Skeletal muscle cell (primary cell): Measurements from ENCODE around the gene HLA-DRB1.
"Not testable (repeated sequence)": the region's sequence is repeated elsewhere in the genome, so short reads cannot be mapped to it uniquely, and the experiment has no call there.

ENCODE experiments used
- DNase-seq: peaks from one replicate; pipeline ENCODE4 v3.0.0-alpha.2; 2010; ENCODE audit warnings: low read depth
- H3K4me3 ChIP-seq: 2 replicates; pipeline ENCODE4 v1.5.1; 2011; ENCODE audit warnings: low read depth, mild to moderate bottlenecking, control low read depth, low read length, moderate library complexity

Gene HLA-DRB1

DNA sequence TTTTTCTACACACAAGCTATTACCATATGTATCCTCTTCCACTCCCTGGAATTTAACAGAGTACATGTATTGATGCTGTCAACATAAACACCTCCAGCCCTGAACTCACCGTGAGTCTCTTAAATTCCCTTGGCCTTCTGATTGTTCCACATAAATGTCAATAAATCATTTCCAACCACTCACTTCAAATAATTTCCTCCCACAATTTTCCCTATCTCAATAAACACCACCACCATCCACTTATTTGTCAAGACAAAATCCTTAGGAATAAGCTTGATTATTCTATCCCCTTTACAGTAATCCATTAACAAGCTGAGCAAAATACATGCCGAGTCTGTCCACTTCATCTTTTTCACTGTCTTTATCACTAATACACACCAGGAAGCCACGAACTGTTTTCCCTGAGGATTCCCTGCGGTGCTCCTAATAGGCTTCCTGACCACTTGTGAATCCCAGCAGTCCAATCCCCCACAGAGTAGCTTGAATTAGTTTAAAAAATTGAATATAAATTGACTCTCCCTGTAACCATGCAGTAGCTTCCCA is 19.2 kb downstream of the HLA-DRB1 start:
- H3K4me3 ChIP-seq, result no peak overlapping the region
- DNase-seq, result no peak

DNA sequence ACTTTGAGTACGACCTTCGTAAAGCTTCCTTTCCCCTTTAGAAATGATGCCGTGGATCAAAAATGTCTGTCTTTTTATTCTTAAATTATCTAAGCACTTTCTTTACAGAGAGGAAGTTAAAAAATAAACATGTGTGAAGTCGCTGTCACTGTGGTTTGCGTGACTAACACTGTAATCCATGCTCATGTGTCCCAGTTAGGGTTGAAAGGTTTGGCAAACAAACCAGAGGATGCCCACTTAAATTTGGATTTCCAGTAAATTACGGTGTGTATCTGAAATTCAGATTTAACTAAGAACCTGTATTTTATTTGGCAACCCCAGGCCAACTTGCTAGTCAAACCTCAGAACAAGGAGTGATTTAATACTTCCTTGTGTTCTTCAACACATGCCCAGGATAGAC is 21.1 kb downstream of the HLA-DRB1 start:
- DNase-seq, result no peak
- H3K4me3 ChIP-seq, result no peak overlapping the region

DNA sequence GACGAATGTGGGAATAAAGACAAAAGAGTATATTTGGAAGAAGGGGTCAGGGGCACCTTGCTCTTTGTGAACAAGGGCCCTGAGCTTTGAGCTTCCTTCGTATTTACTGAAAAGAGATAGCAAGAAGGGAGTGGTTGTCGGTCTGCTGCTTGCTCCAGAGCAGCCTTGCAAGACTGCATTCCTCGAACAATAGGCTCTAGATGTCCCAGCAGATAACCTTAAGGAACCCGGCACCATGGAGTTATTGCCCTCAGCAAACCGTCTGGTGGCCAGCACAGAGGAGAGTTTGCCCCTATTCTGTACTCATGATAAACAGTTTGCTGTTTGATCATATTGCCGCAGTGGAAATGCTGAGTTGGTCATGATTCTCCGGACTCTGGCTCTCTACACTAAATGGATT is 22.7 kb downstream of the HLA-DRB1 start:
- no peak for DNase-seq
- no peak overlapping the region for H3K4me3 ChIP-seq

DNA sequence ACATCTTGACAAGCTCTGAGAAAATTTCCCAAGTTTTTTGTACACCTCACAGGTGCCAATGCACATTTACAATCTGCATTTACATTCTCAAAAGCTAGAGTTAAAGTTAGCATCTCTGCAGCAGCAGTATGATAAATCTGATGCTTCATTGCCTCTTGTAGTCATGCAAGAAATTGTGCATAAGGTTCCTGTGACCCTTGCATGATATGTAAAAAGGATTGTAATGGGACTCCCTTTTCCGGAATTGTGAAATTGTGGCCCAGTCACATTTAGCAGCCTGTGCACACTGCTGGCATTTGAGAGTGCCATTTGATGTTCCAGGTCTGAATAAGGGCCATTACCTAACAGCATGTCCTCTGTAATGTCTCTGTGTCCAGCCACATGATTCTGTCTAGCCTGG is 24.1 kb downstream of the HLA-DRB1 start:
- DNase-seq, result no peak

DNA sequence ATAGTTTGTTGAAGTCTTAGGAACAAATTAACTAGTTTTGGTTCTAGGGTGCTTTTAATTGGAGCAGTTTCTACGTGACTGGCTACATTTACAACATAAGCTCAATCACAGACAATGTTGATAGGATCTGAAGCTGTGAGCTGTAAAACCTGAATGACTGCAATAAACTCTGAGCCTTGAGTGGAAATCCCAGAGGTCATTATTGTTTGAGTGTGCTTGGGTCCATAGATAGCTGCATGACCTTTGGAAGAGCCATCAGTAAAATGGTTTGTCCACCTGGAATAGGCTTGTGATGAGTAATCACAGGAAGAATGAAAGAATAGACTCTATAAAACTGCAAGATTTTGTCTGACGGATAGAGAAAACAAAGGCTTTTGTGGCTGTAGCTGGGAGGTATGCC is 26.7 kb downstream of the HLA-DRB1 start:
- DNase-seq, result no peak
- no peak overlapping the region for H3K4me3 ChIP-seq

More for the DNA sequence above, 24.1 kb downstream of the HLA-DRB1 start:
- no peak overlapping the region for H3K4me3 ChIP-seq

DNA sequence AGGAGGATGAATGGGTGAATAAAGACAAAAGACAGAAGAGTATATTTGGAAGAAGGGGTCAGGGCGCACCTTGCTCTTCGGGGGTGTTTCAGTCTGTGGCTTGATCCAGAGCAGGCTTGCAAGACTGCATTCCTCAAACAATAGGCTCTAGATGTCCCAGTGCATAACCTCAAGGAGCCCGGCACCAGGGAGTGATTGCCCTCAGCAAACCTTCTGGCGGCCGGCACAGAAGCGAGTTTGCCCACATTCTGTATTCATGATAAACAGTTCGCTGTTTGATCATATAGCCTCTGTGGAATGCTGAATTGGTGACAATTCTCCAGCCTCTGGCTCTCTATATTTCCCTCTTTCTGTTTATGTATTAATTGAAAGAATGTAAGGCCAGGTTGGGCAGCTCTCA is 29.9 kb downstream of the HLA-DRB1 start:
- no peak for DNase-seq
- H3K4me3 ChIP-seq, result no peak overlapping the region

DNA sequence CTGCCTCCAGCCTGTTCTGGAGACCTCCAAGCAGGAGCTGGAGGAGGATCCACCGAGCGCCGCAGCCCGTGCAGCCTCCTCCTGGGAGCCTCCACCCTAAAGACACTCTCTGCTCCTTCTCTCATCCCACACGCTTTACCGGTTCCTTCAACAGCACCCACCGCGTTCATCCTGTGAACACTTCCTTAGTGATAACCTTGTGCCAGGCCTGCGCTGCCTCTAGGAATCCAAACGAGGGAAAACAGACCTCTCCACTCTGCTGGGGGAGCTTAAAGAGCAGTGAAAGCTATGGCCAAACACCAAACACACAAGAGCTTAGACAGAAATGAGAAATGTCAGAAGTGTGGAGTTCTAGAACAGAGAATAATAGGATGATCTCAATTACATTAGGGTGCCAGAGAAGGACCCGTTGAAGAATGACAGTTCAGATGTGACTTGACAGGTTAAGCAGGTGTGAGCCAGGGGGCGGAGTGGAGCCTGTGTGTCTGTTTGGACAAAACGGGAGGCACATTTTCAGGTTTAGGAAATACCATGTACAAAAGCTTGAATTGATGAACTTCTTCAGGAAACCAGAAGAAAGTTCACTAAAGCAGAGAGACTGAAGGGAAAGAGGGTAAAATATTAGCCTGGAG is 31.1 kb downstream of the HLA-DRB1 start:
- DNase-seq, result no peak

DNA sequence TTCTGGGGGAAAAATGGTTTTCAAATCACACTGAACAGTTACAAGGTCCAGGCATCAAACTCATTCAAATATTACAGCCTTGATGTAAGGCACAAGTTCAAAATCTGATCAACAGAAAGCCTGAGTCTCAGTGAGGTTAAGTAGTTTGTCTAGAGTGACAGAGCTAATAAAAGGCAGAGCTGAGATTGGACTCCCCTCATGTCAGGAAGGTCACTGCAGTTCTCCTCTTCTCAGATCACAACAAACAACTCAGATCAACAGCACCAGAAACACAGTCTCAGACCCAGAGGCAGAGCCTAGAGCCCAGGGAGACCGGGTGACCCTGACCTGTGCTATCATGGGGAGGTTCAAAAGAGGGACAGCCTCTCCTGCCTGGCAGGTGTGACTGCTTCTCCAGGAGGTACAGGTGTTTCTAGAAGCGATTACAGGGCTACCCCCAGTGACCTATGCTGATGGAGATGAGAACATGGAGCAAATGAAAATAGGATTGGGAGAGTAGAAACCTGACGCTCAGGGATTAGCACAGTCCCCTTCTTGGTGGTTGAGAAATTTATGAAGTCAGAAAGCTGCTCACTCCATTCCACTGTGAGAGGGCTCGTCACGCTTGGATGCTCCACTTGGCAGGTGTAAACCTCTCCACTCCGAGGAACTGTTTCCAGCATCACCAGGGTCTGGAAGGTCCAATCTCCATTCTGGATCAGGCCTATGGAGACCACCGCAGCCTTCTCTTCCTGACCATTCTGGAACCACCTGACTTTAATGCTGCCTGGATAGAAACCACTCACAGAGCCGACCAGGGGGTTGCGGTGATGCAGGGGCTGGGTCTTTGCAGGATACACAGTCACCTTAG is 35.3 kb downstream of the HLA-DRB1 start:
- no peak overlapping the region for H3K4me3 ChIP-seq
- DNase-seq, result no peak

More for the DNA sequence above, 31.1 kb downstream of the HLA-DRB1 start:
- H3K4me3 ChIP-seq, result no peak overlapping the region

DNA sequence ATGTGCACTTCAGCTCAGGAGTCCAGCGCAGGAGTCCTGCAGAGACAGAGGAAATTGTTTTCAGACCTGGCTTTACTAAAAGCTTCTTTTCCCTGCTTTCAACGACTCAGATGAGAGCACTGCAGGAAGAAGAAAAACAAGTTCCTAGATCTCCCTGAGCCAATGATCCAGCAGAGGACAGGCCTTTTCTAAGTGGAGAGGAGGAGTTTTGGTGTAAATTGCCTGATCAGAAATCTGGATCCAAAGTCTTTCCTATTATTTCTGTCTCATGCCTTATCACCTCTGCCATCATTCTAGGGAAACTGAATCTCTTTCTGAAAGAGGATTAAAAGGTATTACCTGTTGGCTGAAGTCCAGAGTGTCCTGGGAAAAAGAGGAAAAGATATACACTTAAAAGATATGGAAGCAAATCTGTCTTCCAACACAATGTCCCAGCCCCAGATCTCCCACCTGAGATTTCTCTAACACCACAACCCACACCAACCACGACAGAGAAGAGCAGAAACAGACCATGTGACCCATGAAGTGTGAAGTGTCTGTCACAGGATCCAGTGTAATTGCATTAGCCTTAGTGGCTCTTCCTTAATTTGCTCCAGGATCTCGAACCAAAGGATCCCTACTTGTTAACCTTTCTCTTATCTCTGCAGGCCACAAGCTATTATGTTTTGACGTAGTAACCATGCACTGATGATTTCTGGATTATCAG is 36.5 kb downstream of the HLA-DRB1 start:
- DNase-seq, result no peak
- no peak overlapping the region for H3K4me3 ChIP-seq

DNA sequence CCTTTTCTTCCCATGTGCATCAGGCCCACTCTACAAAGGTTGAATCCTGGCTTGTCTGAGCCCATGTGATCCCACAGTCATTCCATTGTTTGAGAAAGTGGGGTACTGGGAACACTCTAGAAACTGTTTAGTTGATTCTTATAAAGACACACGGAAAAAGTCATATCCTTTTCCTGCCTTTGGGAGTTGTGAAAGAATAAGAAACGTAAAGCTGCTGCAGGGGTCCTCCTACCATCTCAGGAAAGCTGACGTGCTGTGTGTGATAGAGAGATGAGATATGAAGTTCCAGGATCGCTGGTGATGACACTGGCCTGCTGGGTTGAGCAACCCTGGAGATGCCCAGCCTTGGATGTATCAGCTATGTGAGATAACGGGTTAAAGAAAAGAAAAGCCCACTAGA is 38.2 kb downstream of the HLA-DRB1 start:
- H3K4me3 ChIP-seq, result no peak overlapping the region
- DNase-seq, result no peak

DNA sequence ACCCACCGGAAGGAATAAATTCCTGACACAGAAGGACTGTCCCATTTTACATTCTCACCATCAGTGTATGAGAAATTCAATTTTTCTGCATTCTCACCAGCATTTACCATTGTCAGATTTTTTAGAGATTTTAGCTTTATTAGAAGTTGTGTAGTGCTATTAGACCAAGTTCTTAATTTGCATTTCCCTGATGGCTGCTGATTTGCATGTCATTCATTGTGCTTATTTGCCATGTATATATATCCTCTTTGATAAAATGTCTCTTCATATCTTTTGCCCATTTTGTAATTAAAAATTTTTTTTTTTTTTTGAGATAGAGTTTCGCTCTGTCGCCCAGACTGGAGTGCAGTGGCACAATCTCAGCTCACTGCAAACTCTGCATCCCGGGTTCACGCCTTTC is 49.8 kb downstream of the HLA-DRB1 start:
- DNase-seq, result no peak
- H3K4me3 ChIP-seq, result no peak overlapping the region

DNA sequence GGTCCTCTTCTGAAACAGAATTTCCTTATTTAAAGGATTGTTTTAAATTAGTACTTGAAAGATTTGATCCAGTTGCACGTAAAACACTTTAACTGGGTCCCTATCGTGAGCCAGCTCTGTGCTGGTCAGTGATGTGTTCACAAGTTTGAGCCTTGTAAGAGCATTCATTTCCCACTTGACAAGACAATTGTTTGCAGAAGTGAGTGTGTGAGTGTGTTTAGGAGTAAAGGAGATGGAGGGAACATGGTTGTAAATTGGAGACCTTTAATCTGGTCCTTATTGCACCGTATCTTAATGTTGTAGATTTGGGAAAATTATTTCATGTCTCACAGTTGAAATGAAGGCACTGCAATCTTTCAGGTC is 59.2 kb downstream of the HLA-DRB1 start:
- H3K4me3 ChIP-seq, DNase-seq: not testable (repeated sequence)

DNA sequence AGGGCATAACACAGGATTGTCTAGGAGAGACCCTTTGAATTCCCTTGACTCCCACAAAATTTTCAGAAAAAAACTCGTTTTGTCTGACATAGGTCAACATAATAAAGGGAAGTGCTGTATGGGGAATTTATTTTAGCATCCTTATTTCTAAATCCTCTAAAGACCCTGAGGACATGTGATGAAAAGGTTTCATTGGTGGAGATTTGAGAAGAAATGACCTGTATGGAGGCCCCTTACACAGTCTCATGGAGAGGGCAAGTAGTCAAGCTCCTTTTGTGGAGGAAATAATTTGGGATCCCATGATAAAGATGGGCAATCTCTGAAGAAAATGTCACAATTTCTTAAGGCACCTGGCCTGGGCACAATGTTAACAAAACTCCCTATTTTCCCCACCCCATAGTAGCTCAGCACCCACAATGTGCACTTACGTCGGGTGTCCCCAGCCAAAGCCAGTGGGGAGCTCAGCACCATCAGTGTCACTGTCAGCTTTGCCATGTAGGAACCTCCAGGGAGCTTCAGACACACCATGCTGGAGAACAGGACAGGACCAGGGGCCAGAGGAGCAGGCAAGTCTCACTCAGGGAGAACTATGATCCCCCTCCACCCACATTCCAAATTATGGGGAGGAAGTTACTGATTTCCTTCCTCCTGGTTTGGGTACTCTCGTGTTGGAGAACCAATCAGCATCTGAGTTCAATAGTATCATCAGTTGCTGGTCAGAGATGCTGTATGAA is 59.8 kb downstream of the HLA-DRB1 start, which contains the start of gene HLA-DRB5:
HLA-DRB5 (minus strand) TSS at position 591 of the 734 bp plus-strand sequence; CDS start at position 528, 63 bp downstream.
- no peak within 1 kb of the TSS for H3K4me3 ChIP-seq
- DNase-seq, result no peak
